ENCODE results near the gene MAGEF1.

Gene MAGEF1

GRCh38 chr3:184666442-184666841, 45.4 kb downstream of the MAGEF1 start:
- DNase-seq (ENCODE audit: low spot score) = no peak

GRCh38 chr3:184665101-184665500, 46.8 kb downstream of the MAGEF1 start:
- no peak for DNase-seq (ENCODE audit: low spot score)

GRCh38 chr3:184663756-184664155, 48.1 kb downstream of the MAGEF1 start:
- DNase-seq (ENCODE audit: low spot score) = no peak

- DNase-seq (ENCODE audit: low spot score) = no peak
Measured at GRCh38 chr3:184663356-184663755, 48.5 kb downstream of the MAGEF1 start.

- no peak for DNase-seq (ENCODE audit: low spot score)
Measured at GRCh38 chr3:184662187-184662586, 49.7 kb downstream of the MAGEF1 start.

- no peak for DNase-seq (ENCODE audit: low spot score)
Measured at GRCh38 chr3:184660931-184661330, 50.9 kb downstream of the MAGEF1 start.
